GM18909 (cell line): ENCODE data around the gene PKP4.

Experiments
- ATAC-seq: cut with Tn5 transposase; IDR thresholded peaks from one replicate; pipeline ENCODE4 v1.9.1; 2021; ENCODE audit warnings: mild to moderate bottlenecking; ENCODE audit not compliant: unreplicated experiment, poor library complexity

Gene PKP4

GRCh38 chr2:158539176-158540005 lies 82.6 kb downstream of the PKP4 start:
- no peak for ATAC-seq

GRCh38 chr2:158542577-158542976 lies 85.8 kb downstream of the PKP4 start:
- no peak for ATAC-seq

- no peak for ATAC-seq
These were observed 87.2 kb downstream of the PKP4 start for GRCh38 chr2:158543957-158544356.

GRCh38 chr2:158544998-158545397 lies 88.2 kb downstream of the PKP4 start:
- no peak for ATAC-seq

GRCh38 chr2:158546412-158547144 lies 89.8 kb downstream of the PKP4 start:
- peak; percentile 79 for ATAC-seq

- ATAC-seq, result no peak
These were observed 96.5 kb downstream of the PKP4 start for GRCh38 chr2:158553257-158553656.

- ATAC-seq, result no peak
These were observed 98.2 kb downstream of the PKP4 start for GRCh38 chr2:158554996-158555395.

- ATAC-seq, result no peak
These were observed 99.4 kb downstream of the PKP4 start for GRCh38 chr2:158556124-158556523.

- ATAC-seq, result no peak
These were observed 101.0 kb downstream of the PKP4 start for GRCh38 chr2:158557752-158558151.

GRCh38 chr2:158559252-158559651 lies 102.5 kb downstream of the PKP4 start:
- ATAC-seq, result no peak

GRCh38 chr2:158560259-158560658 lies 103.5 kb downstream of the PKP4 start:
- no peak for ATAC-seq

GRCh38 chr2:158561054-158561453 lies 104.3 kb downstream of the PKP4 start:
- ATAC-seq, result no peak

- ATAC-seq, result no peak
These were observed 110.5 kb downstream of the PKP4 start for GRCh38 chr2:158567208-158567607.

GRCh38 chr2:158569284-158569683 lies 112.5 kb downstream of the PKP4 start:
- ATAC-seq, result no peak

GRCh38 chr2:158570869-158571268 lies 114.1 kb downstream of the PKP4 start:
- ATAC-seq, result no peak

GRCh38 chr2:158573739-158574138 lies 117.0 kb downstream of the PKP4 start:
- ATAC-seq, result no peak

- ATAC-seq, result no peak
These were observed 118.4 kb downstream of the PKP4 start for GRCh38 chr2:158575051-158575635.

GRCh38 chr2:158577141-158577540 lies 120.4 kb downstream of the PKP4 start:
- no peak for ATAC-seq

- peak; percentile 95 for ATAC-seq
These were observed 122.1 kb downstream of the PKP4 start for GRCh38 chr2:158578703-158579330.

GRCh38 chr2:158579928-158580327 lies 123.2 kb downstream of the PKP4 start:
- ATAC-seq, result no peak

- no peak for ATAC-seq
These were observed 124.0 kb downstream of the PKP4 start for GRCh38 chr2:158580760-158581159.
